ENCODE measurements around the gene TMEM253. TPM values are rescaled to one million over a fixed set of nuclear protein-coding genes. Genes with fewer than 3 reads are reported as not detected.
A peak's percentile ranks its signal among the peaks of the same experiment; 100 is the strongest.

TMEM253 gene
- polyA plus RNA-seq, 3 donors: 0.05 TPM; not detected in 2

- no peak for DNase-seq
- Histone ChIP-seq H3K9me3 (replicated peaks in 1 of 2; ENCODE audit: control insufficient read depth in 1 of 2, insufficient read depth in 1 of 2, low read length in 2 of 2) (no peaks in the 10 kb centered on the region), H3K27ac (ENCODE audit: low read depth in 1 of 2, low read length in 2 of 2) (peak overlapping the region in 1 of 2 donors; percentile 53), H3K9ac (ENCODE audit: insufficient read depth, low read length, poor library complexity, severe bottlenecking) (no peak overlapping the region), H3K36me3 (replicated peaks in 1 of 2; ENCODE audit: control insufficient read depth in 1 of 2, insufficient read depth in 2 of 2, low read length in 2 of 2) (peaks cover 14 to 52% of the 10 kb centered on the region in 2 donors), H2AFZ (ENCODE audit: insufficient read depth, low read depth, low read length, poor library complexity, severe bottlenecking) (no peak overlapping the region), H3K79me2 (ENCODE audit: insufficient read depth, low read length) (peaks cover 5% of the 10 kb centered on the region), H3K4me2 (replicated peaks; ENCODE audit: extremely low read depth, low read length, poor library complexity, severe bottlenecking) (no peak overlapping the region), H3K4me1 (ENCODE audit: control insufficient read depth in 1 of 2, insufficient read depth in 2 of 2, low read length in 2 of 2) (peaks cover 27 to 38% of the 10 kb centered on the region in 2 donors), H3K27me3 (ENCODE audit: control insufficient read depth in 2 of 2, insufficient read depth in 2 of 2, low read length in 2 of 2) (no peaks in the 10 kb centered on the region), H3K4me3 (replicated peaks in 1 of 3; ENCODE audit: low read depth in 2 of 3, low read length in 3 of 3) (no peak overlapping the region), H4K20me1 (ENCODE audit: insufficient read depth, low read length) (peaks cover 12% of the 10 kb centered on the region)
- Mint-ChIP-seq H3K36me3 (peaks cover 35 to 56% of the 10 kb centered on the region in 2 donors), H3K9me3 (peaks cover 0 to 4% (median 2%) of the 10 kb centered on the region in 7 donors), H3K27me3 (ENCODE audit: low read depth in 3 of 3) (peaks cover 0 to 3% (median 3%) of the 10 kb centered on the region in 3 donors), H3K27ac (peak overlapping the region in 5 of 7 donors; percentile 49 to 96 (median 63)), H3K4me3 (no peak overlapping the region), H3K4me1 (peaks cover 34% of the 10 kb centered on the region)
- intact Hi-C loops (cut with micrococcal nuclease): loop anchor here (2.0 to 10.0 kb wide), 3 partner anchors 76 to 406 kb away; partner anchors contain the start of genes ANG (in 1 of the 2) and RNASE4 (in 1 of the 2)
- TF ChIP-seq, protein P1, sequence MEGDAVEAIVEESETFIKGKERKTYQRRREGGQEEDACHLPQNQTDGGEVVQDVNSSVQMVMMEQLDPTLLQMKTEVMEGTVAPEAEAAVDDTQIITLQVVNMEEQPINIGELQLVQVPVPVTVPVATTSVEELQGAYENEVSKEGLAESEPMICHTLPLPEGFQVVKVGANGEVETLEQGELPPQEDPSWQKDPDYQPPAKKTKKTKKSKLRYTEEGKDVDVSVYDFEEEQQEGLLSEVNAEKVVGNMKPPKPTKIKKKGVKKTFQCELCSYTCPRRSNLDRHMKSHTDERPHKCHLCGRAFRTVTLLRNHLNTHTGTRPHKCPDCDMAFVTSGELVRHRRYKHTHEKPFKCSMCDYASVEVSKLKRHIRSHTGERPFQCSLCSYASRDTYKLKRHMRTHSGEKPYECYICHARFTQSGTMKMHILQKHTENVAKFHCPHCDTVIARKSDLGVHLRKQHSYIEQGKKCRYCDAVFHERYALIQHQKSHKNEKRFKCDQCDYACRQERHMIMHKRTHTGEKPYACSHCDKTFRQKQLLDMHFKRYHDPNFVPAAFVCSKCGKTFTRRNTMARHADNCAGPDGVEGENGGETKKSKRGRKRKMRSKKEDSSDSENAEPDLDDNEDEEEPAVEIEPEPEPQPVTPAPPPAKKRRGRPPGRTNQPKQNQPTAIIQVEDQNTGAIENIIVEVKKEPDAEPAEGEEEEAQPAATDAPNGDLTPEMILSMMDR (IDR thresholded peaks at IDR 0.05): peak; percentile 74
- 96% methylated on average over 44 of the region's 45 CpGs for WGBS (ENCODE audit: insufficient coverage)
These were observed 10.5 kb upstream of the TMEM253 start for GRCh38 chr14:21090194-21090939.

DNA sequence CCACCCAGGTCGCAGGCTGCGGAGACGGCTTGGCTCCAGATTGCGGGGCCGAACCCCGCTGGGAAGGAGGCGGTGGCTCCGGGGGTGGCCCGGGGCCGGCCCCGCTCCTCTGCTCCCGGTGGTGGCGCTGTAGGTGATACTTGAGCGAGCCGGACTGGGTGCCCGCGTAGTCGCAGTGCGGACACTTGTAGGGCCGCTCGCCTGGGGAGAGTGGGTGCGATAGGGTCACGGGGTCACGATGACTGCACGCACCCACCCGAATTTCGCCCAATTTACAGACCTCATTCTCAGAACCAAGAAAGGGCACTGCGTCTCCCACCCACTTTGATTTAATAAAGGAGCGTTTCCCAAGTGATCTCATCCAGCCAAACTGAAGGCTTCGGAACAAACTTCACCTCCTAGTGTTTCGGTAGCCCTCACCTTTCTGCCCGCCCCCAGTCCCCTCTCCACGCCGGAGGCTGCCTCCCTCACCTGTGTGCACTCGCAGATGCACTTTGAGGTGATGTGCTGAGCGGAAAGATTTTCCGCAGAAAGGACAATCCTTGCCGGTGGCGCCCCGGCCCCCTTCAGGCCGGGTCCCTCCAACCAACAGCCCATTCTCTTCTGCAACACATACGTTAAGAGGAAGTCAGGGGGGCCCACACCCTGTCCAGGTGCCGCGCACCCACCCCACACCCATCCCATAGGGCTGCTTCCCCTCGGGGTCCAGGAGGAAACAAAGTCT lies 9.8 kb upstream of the TMEM253 start:
- H3K4me1 ChIP-seq (ENCODE audit: control insufficient read depth in 1 of 2, insufficient read depth in 2 of 2, low read length in 2 of 2): peaks cover 20 to 31% of the 10 kb centered on the region in 2 donors
- no peaks in the 10 kb centered on the region for H3K27me3 ChIP-seq (ENCODE audit: control insufficient read depth in 2 of 2, insufficient read depth in 2 of 2, low read length in 2 of 2)
- peaks cover 0 to 4% (median 0%) of the 10 kb centered on the region in 7 donors for H3K9me3 Mint-ChIP-seq
- H3K36me3 Mint-ChIP-seq: peaks cover 28 to 48% of the 10 kb centered on the region in 2 donors
- no peaks in the 10 kb centered on the region for H3K79me2 ChIP-seq (ENCODE audit: insufficient read depth, low read length)
- no peaks in the 10 kb centered on the region for H3K27me3 Mint-ChIP-seq (ENCODE audit: low read depth in 3 of 3)
- H4K20me1 ChIP-seq (ENCODE audit: insufficient read depth, low read length): peaks cover 12% of the 10 kb centered on the region
- no peak for DNase-seq
- H3K36me3 ChIP-seq (replicated peaks in 1 of 2; ENCODE audit: control insufficient read depth in 1 of 2, insufficient read depth in 2 of 2, low read length in 2 of 2): peaks cover 14 to 44% of the 10 kb centered on the region in 2 donors
- no peak overlapping the region for H3K27ac ChIP-seq (ENCODE audit: low read depth in 1 of 2, low read length in 2 of 2)
- no peak overlapping the region for H2AFZ ChIP-seq (ENCODE audit: insufficient read depth, low read depth, low read length, poor library complexity, severe bottlenecking)
- TF ChIP-seq, protein P1 (IDR thresholded peaks at IDR 0.05): no peak
- no peak overlapping the region for H3K4me3 Mint-ChIP-seq
- no peak overlapping the region for H3K4me2 ChIP-seq (replicated peaks; ENCODE audit: extremely low read depth, low read length, poor library complexity, severe bottlenecking)
- peaks cover 27% of the 10 kb centered on the region for H3K4me1 Mint-ChIP-seq
- no peak overlapping the region for H3K4me3 ChIP-seq (replicated peaks in 1 of 3; ENCODE audit: low read depth in 2 of 3, low read length in 3 of 3)
- H3K9me3 ChIP-seq (replicated peaks in 1 of 2; ENCODE audit: control insufficient read depth in 1 of 2, insufficient read depth in 1 of 2, low read length in 2 of 2): no peaks in the 10 kb centered on the region
- intact Hi-C loops (cut with micrococcal nuclease): loop anchor here (2.0 to 10.0 kb wide), 3 partner anchors 76 to 406 kb away; partner anchors contain the start of genes ANG (in 1 of the 2) and RNASE4 (in 1 of the 2)
- peak overlapping the region in 5 of 7 donors; percentile 23 to 87 (median 59) for H3K27ac Mint-ChIP-seq
- 94% methylated on average over 37 of the region's 45 CpGs for WGBS (ENCODE audit: insufficient coverage)
- H3K9ac ChIP-seq (ENCODE audit: insufficient read depth, low read length, poor library complexity, severe bottlenecking): no peak overlapping the region

All from CD14-positive monocyte (primary cell).